Neutrophil (primary cell): ENCODE data around the gene GPC6.
"Not testable (repeated sequence)": the region's sequence is repeated elsewhere in the genome, so short reads cannot be mapped to it uniquely, and the experiment has no call there.

ENCODE experiments used
- H3K27ac ChIP-seq: fragments of 200-600 bp; sonication (generic); 2 replicates; pipeline ENCODE4 v1.5.1; 2016; ENCODE audit warnings: mild to moderate bottlenecking, moderate library complexity
- H3K27me3 ChIP-seq: fragments of 200-600 bp; sonication (generic); 2 replicates; pipeline ENCODE4 v1.6.0; 2016; ENCODE audit warnings: mild to moderate bottlenecking
- H3K36me3 ChIP-seq: fragments of 200-600 bp; sonication (generic); 2 replicates; pipeline ENCODE4 v1.5.1; 2017
- H3K4me1 ChIP-seq, 2 experiments: fragments of 200-600 bp in 1 of 2; sonication (generic) in 1 of 2; 1 replicate in 1 of 2; 2 replicates in 1 of 2; pipeline versions ENCODE4 v1.5.1 to v1.6.1; 2013 to 2016; ENCODE audit warnings: low read depth in 1 of 2, low read length in 1 of 2, mild to moderate bottlenecking in 1 of 2, moderate library complexity in 1 of 2; ENCODE audit not compliant: control insufficient read depth in 1 of 2, insufficient read depth in 1 of 2
- H3K4me3 ChIP-seq, 2 experiments: fragments of 200-600 bp in 1 of 2; sonication (generic) in 1 of 2; 1 replicate in 1 of 2; 2 replicates in 1 of 2; pipeline ENCODE4 v1.5.1; 2013 to 2016; ENCODE audit warnings: low read depth in 1 of 2, low read length in 1 of 2, mild to moderate bottlenecking in 1 of 2, moderate library complexity in 1 of 2
- H3K9me3 ChIP-seq: fragments of 200-600 bp; sonication (generic); 2 replicates; pipeline ENCODE4 v1.5.1; 2016
- TF ChIP-seq, protein P1 (sequence below): fragments of 200-600 bp; sonication (generic); IDR thresholded peaks from 2 replicates; pipeline ENCODE4 v1.5.1; 2016; ENCODE audit warnings: antibody characterized with exemption

The GPC6 gene

DNA sequence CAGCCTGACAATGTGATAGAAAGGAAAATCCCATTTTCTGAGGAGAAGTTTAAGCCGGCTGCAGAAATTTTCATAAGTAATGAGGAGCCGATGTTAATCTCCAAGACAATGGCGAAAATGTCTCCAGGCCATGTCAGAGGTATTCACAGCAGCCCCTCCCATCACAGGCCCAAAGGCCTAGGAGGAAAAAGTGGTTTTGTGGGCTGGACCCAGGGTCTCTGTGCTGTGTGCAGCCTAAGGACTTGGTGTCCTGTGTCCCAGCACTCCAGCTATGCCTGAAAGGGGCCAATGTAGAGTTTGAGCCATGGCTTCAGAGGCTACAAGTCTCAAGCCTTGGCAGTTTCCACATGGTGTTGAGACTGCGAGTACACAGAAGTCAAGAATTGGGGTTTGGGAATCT is 32.9 kb upstream of the GPC6 start:
- Histone ChIP-seq H3K4me3 (no peak overlapping the region), H3K36me3 (no peaks in the 10 kb centered on the region), H3K27me3 (no peaks in the 10 kb centered on the region), H3K4me1 (no peaks in the 10 kb centered on the region), H3K9me3 (no peaks in the 10 kb centered on the region), H3K27ac (no peak overlapping the region)
- TF ChIP-seq, protein P1, sequence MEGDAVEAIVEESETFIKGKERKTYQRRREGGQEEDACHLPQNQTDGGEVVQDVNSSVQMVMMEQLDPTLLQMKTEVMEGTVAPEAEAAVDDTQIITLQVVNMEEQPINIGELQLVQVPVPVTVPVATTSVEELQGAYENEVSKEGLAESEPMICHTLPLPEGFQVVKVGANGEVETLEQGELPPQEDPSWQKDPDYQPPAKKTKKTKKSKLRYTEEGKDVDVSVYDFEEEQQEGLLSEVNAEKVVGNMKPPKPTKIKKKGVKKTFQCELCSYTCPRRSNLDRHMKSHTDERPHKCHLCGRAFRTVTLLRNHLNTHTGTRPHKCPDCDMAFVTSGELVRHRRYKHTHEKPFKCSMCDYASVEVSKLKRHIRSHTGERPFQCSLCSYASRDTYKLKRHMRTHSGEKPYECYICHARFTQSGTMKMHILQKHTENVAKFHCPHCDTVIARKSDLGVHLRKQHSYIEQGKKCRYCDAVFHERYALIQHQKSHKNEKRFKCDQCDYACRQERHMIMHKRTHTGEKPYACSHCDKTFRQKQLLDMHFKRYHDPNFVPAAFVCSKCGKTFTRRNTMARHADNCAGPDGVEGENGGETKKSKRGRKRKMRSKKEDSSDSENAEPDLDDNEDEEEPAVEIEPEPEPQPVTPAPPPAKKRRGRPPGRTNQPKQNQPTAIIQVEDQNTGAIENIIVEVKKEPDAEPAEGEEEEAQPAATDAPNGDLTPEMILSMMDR: no peak

DNA sequence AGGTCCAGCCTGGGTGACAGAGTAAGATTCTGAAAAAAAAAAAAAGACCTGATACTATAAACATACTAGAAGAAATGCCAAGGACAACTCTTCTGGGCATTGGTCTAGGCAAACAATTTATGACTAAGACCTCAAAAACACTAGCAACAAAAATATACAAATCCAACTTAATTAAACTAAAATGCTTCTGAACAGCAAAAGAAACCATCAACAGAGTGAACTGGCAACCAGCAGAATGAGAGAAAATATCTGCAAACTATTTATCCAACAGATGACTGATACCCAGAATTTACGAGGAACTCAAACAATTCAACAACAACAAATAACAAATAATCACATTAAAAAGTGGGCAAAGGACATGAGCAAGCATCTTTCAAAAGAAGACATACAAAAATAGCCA is 26.8 kb upstream of the GPC6 start:
- TF ChIP-seq, protein P1: no peak

DNA sequence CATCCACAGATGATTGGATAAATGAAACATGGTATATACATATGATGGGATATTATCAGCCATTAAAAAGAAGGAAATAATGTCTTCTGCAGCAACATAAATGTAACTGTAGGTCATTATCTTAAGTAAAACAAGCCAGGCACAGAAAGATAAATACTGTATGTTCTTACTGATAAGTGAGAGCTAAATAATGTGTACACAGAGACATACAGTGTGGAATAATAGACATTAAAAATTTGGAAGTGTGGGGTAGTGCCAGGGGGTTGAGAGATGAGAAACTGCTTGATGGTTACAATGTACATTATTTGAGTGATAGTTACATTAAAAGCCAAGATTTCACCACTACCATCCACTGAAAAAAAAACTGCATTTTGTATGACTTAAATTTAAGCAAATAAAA is 26.0 kb upstream of the GPC6 start:
- TF ChIP-seq, protein P1: no peak
- Histone ChIP-seq H3K27ac (no peak overlapping the region), H3K27me3 (no peaks in the 10 kb centered on the region), H3K9me3 (no peaks in the 10 kb centered on the region), H3K4me3 (no peak overlapping the region), H3K36me3 (no peaks in the 10 kb centered on the region), H3K4me1 (no peaks in the 10 kb centered on the region)

More for the DNA sequence above, 26.8 kb upstream of the GPC6 start:
- Histone ChIP-seq H3K36me3 (no peaks in the 10 kb centered on the region), H3K27me3 (no peaks in the 10 kb centered on the region), H3K4me1 (no peaks in the 10 kb centered on the region), H3K27ac (no peak overlapping the region), H3K9me3 (no peaks in the 10 kb centered on the region), H3K4me3 (no peak overlapping the region)

DNA sequence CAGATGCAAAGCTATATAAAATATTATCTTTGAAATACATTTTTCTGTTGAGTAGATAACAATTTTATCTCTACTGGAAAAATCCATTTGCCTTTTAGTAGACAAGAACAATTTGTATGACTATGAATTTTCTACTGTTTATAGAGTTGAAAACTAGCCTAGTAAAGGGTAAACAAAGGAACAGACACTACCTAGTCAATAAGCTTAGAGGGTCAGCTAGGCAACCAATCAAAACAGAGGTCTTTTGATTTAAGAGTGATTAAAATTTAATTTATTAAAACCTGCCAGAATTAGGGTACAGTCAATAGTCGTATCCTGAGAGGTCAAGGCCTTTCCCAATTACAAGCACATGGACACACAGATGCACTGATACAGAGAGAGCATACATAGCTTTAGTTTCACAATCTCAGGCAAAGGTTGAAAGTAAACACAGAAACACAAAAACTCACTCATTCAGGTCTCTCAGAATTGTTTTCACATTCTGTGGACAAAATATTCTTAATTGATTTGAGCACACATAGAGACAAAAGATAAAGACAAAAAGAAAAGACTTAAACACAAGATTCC is 24.5 kb upstream of the GPC6 start:
- TF ChIP-seq, protein P1: no peak
- Histone ChIP-seq H3K27ac (no peak overlapping the region), H3K36me3 (no peaks in the 10 kb centered on the region)

DNA sequence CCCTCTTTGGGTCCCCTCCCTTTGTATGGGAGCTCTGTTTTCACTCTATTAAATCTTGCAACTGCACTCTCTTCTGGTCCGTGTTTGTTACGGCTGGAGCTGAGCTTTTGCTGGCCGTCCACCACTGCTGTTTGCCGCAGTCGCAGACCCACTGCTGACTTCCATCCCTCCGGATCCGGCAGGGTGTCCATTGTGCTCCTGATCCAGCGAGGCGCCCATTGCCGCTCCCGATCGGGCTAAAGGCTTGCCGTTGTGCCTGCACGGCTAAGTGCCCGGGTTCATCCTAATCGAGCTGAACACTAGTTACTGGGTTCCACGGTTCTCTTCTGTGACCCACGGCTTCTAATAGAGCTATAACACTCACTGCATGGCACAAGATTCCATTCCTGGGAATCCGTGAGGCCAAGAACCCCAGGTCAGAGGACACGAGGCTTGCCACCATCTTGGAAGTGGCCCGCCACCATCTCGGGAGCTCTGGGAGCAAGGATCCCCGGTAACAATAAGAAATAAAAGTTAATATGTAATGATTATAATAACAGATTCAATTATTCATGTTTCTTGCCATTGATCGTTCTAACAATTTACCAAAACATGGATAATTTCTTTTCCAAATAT is 19.7 kb upstream of the GPC6 start:
- H3K9me3 ChIP-seq, H3K36me3 ChIP-seq, H3K27me3 ChIP-seq, H3K4me3 ChIP-seq, H3K4me1 ChIP-seq, H3K27ac ChIP-seq: not testable (repeated sequence)

More for the DNA sequence above, 24.5 kb upstream of the GPC6 start:
- H3K4me3 ChIP-seq: no peak overlapping the region
- no peaks in the 10 kb centered on the region for H3K9me3 ChIP-seq
- H3K27me3 ChIP-seq: no peaks in the 10 kb centered on the region
- no peaks in the 10 kb centered on the region for H3K4me1 ChIP-seq

DNA sequence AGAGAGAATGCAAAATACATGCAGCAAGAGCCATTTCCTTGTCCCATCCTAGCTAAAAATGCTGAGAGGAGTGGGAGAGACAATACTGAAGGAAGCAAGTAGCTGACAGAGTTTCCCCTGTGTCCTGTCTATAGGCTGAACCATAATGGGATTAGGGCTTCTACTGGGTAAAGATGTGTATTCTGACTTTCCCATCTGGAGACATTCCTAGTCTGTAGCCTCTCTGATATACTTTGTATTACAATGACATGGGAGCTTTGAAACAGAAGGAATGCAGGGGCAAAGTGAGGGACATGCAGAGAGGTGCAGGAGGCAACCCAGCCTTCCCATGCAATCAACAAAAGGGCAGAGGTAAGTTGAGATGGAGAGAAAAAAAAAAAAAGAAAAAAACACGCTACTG is 10.5 kb upstream of the GPC6 start:
- Histone ChIP-seq H3K4me3 (no peak overlapping the region), H3K4me1 (no peaks in the 10 kb centered on the region), H3K27ac (no peak overlapping the region), H3K9me3 (no peaks in the 10 kb centered on the region), H3K27me3 (no peaks in the 10 kb centered on the region), H3K36me3 (no peaks in the 10 kb centered on the region)
- TF ChIP-seq, protein P1: no peak
